Astrocyte of the spinal cord (primary cell): ENCODE measurements around the gene RHOXF1.
"Not testable (repeated sequence)": the region's sequence is repeated elsewhere in the genome, so short reads cannot be mapped to it uniquely, and the experiment has no call there.

Experiments used
- DNase-seq: peaks from one replicate; pipeline ENCODE4 v3.0.0; 2011; ENCODE audit warnings: low read depth, low spot score
- H3K4me3 ChIP-seq: 2 replicates; pipeline ENCODE4 v1.5.1; 2011; ENCODE audit warnings: low read depth, mild to moderate bottlenecking, low read length, moderate library complexity
- CTCF ChIP-seq: IDR thresholded peaks from 2 replicates; pipeline ENCODE4 v1.5.1; 2012; ENCODE audit warnings: low read depth, mild to moderate bottlenecking, low read length, inconsistent platforms
- in situ Hi-C: cut with HindIII; loops from 2 replicates; pipeline ENCODE4 v1.10.0; 2017; ENCODE audit warnings: low sequenced_read_pairs

Gene RHOXF1

DNA sequence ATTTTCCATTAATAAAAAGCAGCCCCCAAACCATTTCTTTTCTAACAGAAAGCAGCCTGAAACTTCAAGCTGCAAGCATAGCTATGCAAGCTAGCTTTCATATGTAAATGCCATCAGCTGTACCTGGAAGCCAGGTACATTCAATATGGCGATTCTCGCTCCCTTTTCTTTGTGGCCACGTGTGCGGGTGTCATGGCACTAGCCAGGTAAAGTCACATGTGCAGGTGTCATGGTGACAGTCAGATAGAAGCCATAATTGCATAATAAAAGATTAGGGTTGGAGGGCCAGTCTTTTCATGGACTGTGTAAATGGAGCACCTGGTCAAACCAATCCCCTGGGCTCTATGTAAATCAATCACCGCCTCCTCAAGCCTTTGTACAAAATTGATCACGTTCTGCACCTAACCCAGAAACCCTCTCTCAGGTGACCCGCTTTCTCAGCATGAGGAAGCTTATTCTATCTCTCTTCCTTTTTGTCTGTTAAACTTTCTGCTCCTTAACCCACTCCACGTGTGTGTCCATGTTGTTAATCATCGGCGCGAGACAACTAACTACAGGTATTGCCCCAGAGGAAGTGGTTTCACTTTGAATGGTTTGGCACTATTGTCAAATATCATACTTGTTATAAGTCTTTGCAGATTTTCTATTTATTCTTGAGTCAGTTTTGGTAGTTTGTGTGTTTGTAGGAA, 24.7 kb upstream of the RHOXF1 start:
- no peak for TF ChIP-seq CTCF
- in situ Hi-C loops = no loop called here
- no peak overlapping the region for H3K4me3 ChIP-seq

GRCh38 chrX:120137439-120137838, 21.7 kb upstream of the RHOXF1 start:
- no peak overlapping the region for H3K4me3 ChIP-seq
- DNase-seq = no peak
- in situ Hi-C loops = no loop called here
- no peak for TF ChIP-seq CTCF

More for the DNA sequence above, 24.7 kb upstream of the RHOXF1 start:
- DNase-seq = no peak

- TF ChIP-seq CTCF = no peak
- no peak overlapping the region for H3K4me3 ChIP-seq
- DNase-seq = no peak
- in situ Hi-C loops = no loop called here
Measured at GRCh38 chrX:120136840-120137239, 21.1 kb upstream of the RHOXF1 start.

- TF ChIP-seq CTCF = no peak
- no peak overlapping the region for H3K4me3 ChIP-seq
- DNase-seq = no peak
- in situ Hi-C loops = no loop called here
Measured at GRCh38 chrX:120136128-120136527, 20.4 kb upstream of the RHOXF1 start.

GRCh38 chrX:120128306-120128846, 12.7 kb upstream of the RHOXF1 start:
- H3K4me3 ChIP-seq, DNase-seq, in situ Hi-C loops: not testable (repeated sequence)

- no peak overlapping the region for H3K4me3 ChIP-seq
- in situ Hi-C loops = no loop called here
- DNase-seq = no peak
- no peak for TF ChIP-seq CTCF
Measured at GRCh38 chrX:120125444-120125843, 9.7 kb upstream of the RHOXF1 start.

- DNase-seq = no peak
- H3K4me3 ChIP-seq = no peak overlapping the region
- TF ChIP-seq CTCF = no peak
- in situ Hi-C loops = no loop called here
Measured at GRCh38 chrX:120120223-120120622, 4.5 kb upstream of the RHOXF1 start.
